HepG2 (cell line): ENCODE data around the gene CFD. TPM values are rescaled to one million over a fixed set of nuclear protein-coding genes. Genes with fewer than 3 reads are reported as not detected.

Source experiments
- ATAC-seq: fragments of 200-7000 bp; cut with Tn5 transposase; 3 replicates; pipeline ENCODE4 v1.9.1; 2020; ENCODE audit warnings: mild to moderate bottlenecking, moderate library complexity
- BruUV-seq: library from RNA; stranded (reverse); fragments of 400-500 nt; replicated peaks from 2 replicates; lab custom pipeline; 2021; lab: Mats Ljungman, UMichigan
- CTCF ChIA-PET: fragments of 300-600 bp; formaldehyde crosslinking; extraction: SDS; loops from one replicate; lab custom pipeline; 2021; ENCODE audit warnings: low total read pairs, inconsistent platforms, low intra/inter-chr PET ratio; lab: Yijun Ruan, JAX
- POLR2A ChIA-PET: fragments of 350-600 bp; sonication (Branson Sonifier 250); formaldehyde crosslinking; loops from one replicate; lab custom pipeline; 2020; ENCODE audit warnings: antibody characterized with exemption, inconsistent platforms; lab: Yijun Ruan, JAX
- DNase-seq: peaks from one replicate; pipeline ENCODE4 v3.0.0-alpha.2; 2015; ENCODE audit warnings: low spot score
- FAIRE-seq: peaks from 3 replicates; lab custom pipeline; 2011; peaks lifted over from hg19 to GRCh38; lab: Jason Lieb, UNC
- H2AFZ ChIP-seq: one replicate; pipeline ENCODE4 v1.6.1; 2011; ENCODE audit warnings: low read length, inconsistent platforms
- H3K27ac ChIP-seq: fragments of 300-600 bp; 3 replicates; pipeline ENCODE4 v1.8.0; 2011; ENCODE audit warnings: mixed run types, mild to moderate bottlenecking, mixed read lengths, low read length, inconsistent platforms; ENCODE audit not compliant: insufficient read depth; ENCODE audit errors: extremely low read length
- H3K27me3 ChIP-seq, 2 experiments: fragments of 200-600 bp in 1 of 2; 2 replicates in 1 of 2; 3 replicates in 1 of 2; pipeline versions ENCODE4 v1.6.0 to v1.8.0; 2011; ENCODE audit warnings: low read length in 2 of 2, mild to moderate bottlenecking in 2 of 2, moderate library complexity in 2 of 2, inconsistent platforms in 1 of 2; ENCODE audit not compliant: insufficient read depth in 2 of 2, control insufficient read depth in 1 of 2
- H3K36me3 ChIP-seq, 2 experiments: fragments of 200-600 bp in 1 of 2; replicated peaks in 1 of 2; 2 replicates in 1 of 2; 3 replicates in 1 of 2; pipeline versions ENCODE4 v1.5.1 to v1.8.0; 2011; ENCODE audit warnings: low read length in 2 of 2, inconsistent platforms in 1 of 2; ENCODE audit not compliant: insufficient read depth in 2 of 2, control insufficient read depth in 1 of 2
- H3K4me1 ChIP-seq: 2 replicates; pipeline ENCODE4 v1.5.1; 2012; ENCODE audit warnings: low read length, inconsistent platforms; ENCODE audit not compliant: insufficient read depth
- H3K4me2 ChIP-seq: 2 replicates; pipeline ENCODE4 v1.6.0; 2011; ENCODE audit warnings: low read depth, low read length, inconsistent platforms
- H3K4me3 ChIP-seq, 3 experiments: fragments of 200-600 bp in 1 of 3; sonication (generic), shearing (Covaris generic) in 1 of 3; replicated peaks in 1 of 3; 2 replicates each; pipeline ENCODE4 v1.5.1; 2011 to 2016; ENCODE audit warnings: low read length in 3 of 3, inconsistent platforms in 2 of 3, low read depth in 2 of 3, mild to moderate bottlenecking in 2 of 3, control low read depth in 1 of 3, mixed read lengths in 1 of 3; ENCODE audit not compliant: insufficient read depth in 1 of 3
- H3K79me2 ChIP-seq: one replicate; pipeline ENCODE4 v1.6.1; 2011; ENCODE audit warnings: low read length, inconsistent platforms; ENCODE audit not compliant: insufficient read depth
- H3K9ac ChIP-seq: 2 replicates; pipeline ENCODE4 v1.6.0; 2011; ENCODE audit warnings: mild to moderate bottlenecking, low read depth, low read length, inconsistent platforms; ENCODE audit not compliant: insufficient read depth
- H3K9me3 ChIP-seq: 2 replicates; pipeline ENCODE4 v1.5.1; 2012; ENCODE audit warnings: mild to moderate bottlenecking, low read length
- H4K20me1 ChIP-seq: 2 replicates; pipeline ENCODE4 v1.6.0; 2011; ENCODE audit warnings: inconsistent platforms, mild to moderate bottlenecking, low read length, moderate library complexity; ENCODE audit not compliant: insufficient read depth
- AGO2 ChIP-seq: fragments of 200-400 bp; formaldehyde crosslinking; optimal IDR thresholded peaks from 2 replicates; pipeline ENCODE3; 2017; ENCODE audit warnings: mild to moderate bottlenecking, low read depth, low read length, moderate library complexity
- ARHGAP35 ChIP-seq: sonication (generic); formaldehyde crosslinking; IDR thresholded peaks from 2 replicates; pipeline ENCODE4 v1.9.0; 2022; ENCODE audit warnings: mild to moderate bottlenecking, inconsistent platforms, moderate library complexity, missing genetic modification reagents, borderline replicate concordance
- CBX5 ChIP-seq: sonication (generic); formaldehyde crosslinking; IDR thresholded peaks from 2 replicates; pipeline ENCODE4 v1.4.0; 2020; ENCODE audit warnings: missing genetic modification reagents, borderline replicate concordance
- CTCF ChIP-seq: sonication (generic); formaldehyde crosslinking; IDR thresholded peaks from 2 replicates; pipeline ENCODE4 v1.5.0; 2020; ENCODE audit warnings: mild to moderate bottlenecking, missing genetic modification reagents, moderate library complexity
- MBNL3 ChIP-seq: fragments of 250-450 bp; sonication (Bioruptor Pico); conservative IDR thresholded peaks from 2 replicates; pipeline ENCODE4 v1.8.0; 2022; ENCODE audit warnings: mild to moderate bottlenecking, inconsistent platforms
- MEF2D ChIP-seq: sonication (generic); formaldehyde crosslinking; IDR thresholded peaks from 2 replicates; pipeline ENCODE4 v1.5.1; 2020; ENCODE audit warnings: mild to moderate bottlenecking, missing genetic modification reagents
- MYPOP ChIP-seq: sonication (generic); formaldehyde crosslinking; IDR thresholded peaks from 2 replicates; pipeline ENCODE4 v1.8.1; 2023; ENCODE audit warnings: mild to moderate bottlenecking, moderate library complexity, missing genetic modification reagents
- RBFOX2 ChIP-seq: fragments of 200-400 bp; formaldehyde crosslinking; IDR thresholded peaks from 2 replicates; pipeline ENCODE4 v1.6.1; 2017; ENCODE audit warnings: low read depth, mild to moderate bottlenecking, low read length
- SNAPC4 ChIP-seq: sonication (generic); formaldehyde crosslinking; IDR thresholded peaks from 2 replicates; pipeline ENCODE4 v1.4.0; 2020; ENCODE audit warnings: mild to moderate bottlenecking, missing genetic modification reagents
- STAG1 ChIP-seq: sonication (generic); formaldehyde crosslinking; IDR thresholded peaks from 2 replicates; pipeline ENCODE4 v1.4.0; 2020; ENCODE audit warnings: missing genetic modification reagents
- ZBTB44 ChIP-seq: sonication (generic); formaldehyde crosslinking; IDR thresholded peaks from 2 replicates; pipeline ENCODE4 v1.4.0; 2020; ENCODE audit warnings: missing genetic modification reagents
- ZFP36L1 ChIP-seq: sonication (generic); formaldehyde crosslinking; IDR thresholded peaks from 2 replicates; pipeline ENCODE4 v1.8.0; 2022; ENCODE audit warnings: mild to moderate bottlenecking, missing genetic modification reagents, moderate library complexity
- ZNF7 ChIP-seq: IDR thresholded peaks from 2 replicates; pipeline ENCODE4 v1.6.1; 2016; ENCODE audit warnings: missing biosample characterization, missing genetic modification reagents
- ZNF709 ChIP-seq: sonication (generic); formaldehyde crosslinking; IDR thresholded peaks from 2 replicates; pipeline ENCODE4 v1.5.0; 2020; ENCODE audit warnings: mild to moderate bottlenecking, missing genetic modification reagents
- ZNF790 ChIP-seq: sonication (generic); formaldehyde crosslinking; IDR thresholded peaks from 2 replicates; pipeline ENCODE4 v1.8.0; 2022; ENCODE audit warnings: missing genetic modification reagents, mild to moderate bottlenecking, borderline replicate concordance
- WGBS: methylation state at CpG from one replicate; pipeline ENCODE4 v1.1.6; 2017; ENCODE audit warnings: low lambda C conversion rate; 5-methylcytosine and 5-hydroxymethylcytosine counted together
- in situ Hi-C: cut with HindIII; loops from 2 replicates; pipeline ENCODE4 v1.10.0; 2017; ENCODE audit warnings: low pct_unique_long_range_greater_than_20kb; ENCODE audit not compliant: extremely low pct_ligation_motif_present
- intact Hi-C: fragments of 100-400 bp; cut with micrococcal nuclease; formaldehyde crosslinking; loops from one replicate; pipeline ENCODE4 v1.10.0; 2022; ENCODE audit not compliant: unreplicated experiment
- polyA plus RNA-seq, 8 experiments: library from polyadenylated mRNA; depleted of rRNA in 3 of 8; stranded (reverse) in 7 of 8; unstranded in 1 of 8; fragments of >200 nt; fragmentation: Illumina TruSeq in 4 of 8; extraction: Trizol in 4 of 8; gene quantifications; 2 replicates each; pipeline versions ENCODE4 v1.2.1 to v1.2.3, GENCODE V29; 2011 to 2016; ENCODE audit warnings: low read depth in 4 of 8, missing spikeins in 1 of 8, mixed read lengths in 1 of 8; ENCODE audit not compliant: insufficient read depth in 1 of 8
- total RNA-seq, 5 experiments: library from RNA; depleted of rRNA; stranded (reverse); fragments of >200 nt; fragmentation: Illumina TruSeq; extraction: Trizol; gene quantifications; 2 replicates each; pipeline ENCODE4 v1.2.3, GENCODE V29; 2016; ENCODE audit warnings: low read depth in 1 of 5

CFD gene
- total and polyA plus RNA-seq, 2 of the 13 experiments (the other 11 are each of a cell fraction or from before 2014, with no cell fraction given), result 2.3 to 4.6 TPM

GRCh38 chr19:897442-898039 lies 38.1 kb downstream of the CFD start:
- peak; percentile 60 for ATAC-seq
- TF ChIP-seq ZNF7 (no peak), ZBTB44 (CRISPR knock-in tag) (no peak), ARHGAP35 (CRISPR knock-in tag) (no peak), ZNF709 (no peak), CBX5 (CRISPR knock-in tag) (no peak), STAG1 (0 out of 2 replicates have a peak, but pooled peaks have one; percentile 14), ZFP36L1 (CRISPR knock-in tag) (no peak), MBNL3 (CRISPR knock-in tag) (no peak), RBFOX2 (peak; percentile 65), MEF2D (CRISPR knock-in tag) (no peak), SNAPC4 (CRISPR knock-in tag) (no peak), CTCF (CRISPR knock-in tag) (peak; percentile 23), MYPOP (CRISPR knock-in tag) (no peak), ZNF790 (no peak), AGO2 (peak; percentile 44)

More at GRCh38 chr19:897442-898039, 38.1 kb downstream of the CFD start:
- Histone ChIP-seq H4K20me1 (no peaks in the 10 kb centered on the region), H3K9ac (no peak overlapping the region), H3K4me1 (no peaks in the 10 kb centered on the region), H3K9me3 (no peaks in the 10 kb centered on the region), H3K4me3 (no peak overlapping the region), H2AFZ (no peak overlapping the region), H3K36me3 (peaks cover 5 to 15% of the 10 kb centered on the region in 2 experiments; a peak in 4 of 5 replicates), H3K27me3 (no peaks in the 10 kb centered on the region), H3K27ac (no peak overlapping the region), H3K4me2 (no peak overlapping the region), H3K79me2 (peaks cover under 1% of the 10 kb centered on the region)
- no peak for FAIRE-seq
- BruUV-seq, result no TSS peak
- in situ Hi-C loops (no loop called here), intact Hi-C loops (no loop called here)
- WGBS, result 92% methylated on average over 12 of the region's 26 CpGs
- POLR2A ChIA-PET, result interaction anchor here (0.6 to 0.8 kb wide), 3 partner anchors 12 to 27 kb away, joined by 3 to 4 read pairs (median 3); no protein-coding TSS in a partner anchor
- DNase-seq, result no peak
- CTCF ChIA-PET, result no interaction called here
